ENCODE measurements around the gene SLC5A10. TPM values are rescaled to one million over a fixed set of nuclear protein-coding genes. Genes with fewer than 3 reads are reported as not detected.

The SLC5A10 gene
- polyA plus RNA-seq, 1 donor (not counting 4 experiments of a cell fraction or from before 2014, with no cell fraction given) = not detected

DNA sequence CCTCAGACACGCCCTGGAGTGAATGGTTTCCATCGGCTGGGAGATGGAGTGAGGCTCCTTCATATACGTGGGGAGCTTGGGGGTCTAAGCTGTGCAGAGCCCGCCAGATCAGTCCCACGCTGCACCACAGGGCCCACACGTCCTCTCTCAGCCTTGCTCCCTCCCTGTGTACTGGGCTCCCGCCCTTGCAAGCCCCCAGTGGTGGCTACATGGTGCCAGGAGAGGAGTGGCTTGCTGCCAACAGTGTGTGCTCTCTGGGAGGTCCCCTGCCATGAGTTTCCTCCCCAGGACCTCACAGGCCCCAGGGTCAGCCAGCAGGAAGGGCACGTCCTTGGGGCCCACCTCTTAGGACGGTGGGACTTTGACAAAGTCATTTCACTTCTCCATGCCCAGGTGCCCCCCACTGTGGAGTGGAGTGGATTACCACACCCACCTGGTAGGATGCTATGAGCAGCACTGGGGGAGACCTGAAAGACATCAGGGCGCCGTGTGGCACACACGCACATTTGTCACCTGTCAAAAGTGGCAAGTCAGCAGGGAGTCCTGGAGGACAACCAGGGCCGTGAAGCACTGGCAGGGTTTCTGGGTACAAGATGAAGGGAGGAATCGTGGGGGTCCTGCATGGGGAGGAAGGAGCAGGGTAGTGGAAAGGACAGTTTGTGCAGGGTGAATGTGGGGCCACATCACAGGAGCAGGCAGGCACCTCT lies 13.7 kb downstream of the SLC5A10 start:
- Histone ChIP-seq H3K4me2 (ENCODE audit: control insufficient read depth, extremely low read depth, insufficient read depth, low read depth, low read length) (no peak overlapping the region), H3K36me3 (ENCODE audit: control insufficient read depth in 2 of 2, extremely low read depth in 1 of 2, insufficient read depth in 2 of 2, low read length in 2 of 2) (peaks cover 0 to 15% of the 10 kb centered on the region in 2 experiments), H3K9me3 (ENCODE audit: control insufficient read depth, low read depth, low read length) (no peaks in the 10 kb centered on the region), H2AFZ (ENCODE audit: control insufficient read depth, low read length) (no peak overlapping the region), H4K20me1 (ENCODE audit: control insufficient read depth, extremely low read depth, insufficient read depth, low read length) (peaks cover 2% of the 10 kb centered on the region), H3K4me1 (ENCODE audit: control insufficient read depth, extremely low read depth, insufficient read depth, low read length) (peaks cover 47% of the 10 kb centered on the region), H3K9me1 (ENCODE audit: control insufficient read depth, extremely low read depth, insufficient read depth, low read length) (peaks cover 10% of the 10 kb centered on the region), H3K9ac (ENCODE audit: control insufficient read depth, extremely low read depth, insufficient read depth, low read length) (no peak overlapping the region), H3K27me3 (ENCODE audit: control insufficient read depth, extremely low read depth, insufficient read depth, low read length) (no peaks in the 10 kb centered on the region), H3K79me2 (ENCODE audit: control insufficient read depth, insufficient read depth, low read length) (no peaks in the 10 kb centered on the region), H3K27ac (ENCODE audit: control insufficient read depth, insufficient read depth, low read length) (no peak overlapping the region), H3K4me3 (ENCODE audit: control insufficient read depth in 2 of 3, extremely low read depth in 1 of 3, insufficient read depth in 2 of 3, low read depth in 1 of 3, low read length in 3 of 3) (no peak overlapping the region)
- TF ChIP-seq, protein P1, sequence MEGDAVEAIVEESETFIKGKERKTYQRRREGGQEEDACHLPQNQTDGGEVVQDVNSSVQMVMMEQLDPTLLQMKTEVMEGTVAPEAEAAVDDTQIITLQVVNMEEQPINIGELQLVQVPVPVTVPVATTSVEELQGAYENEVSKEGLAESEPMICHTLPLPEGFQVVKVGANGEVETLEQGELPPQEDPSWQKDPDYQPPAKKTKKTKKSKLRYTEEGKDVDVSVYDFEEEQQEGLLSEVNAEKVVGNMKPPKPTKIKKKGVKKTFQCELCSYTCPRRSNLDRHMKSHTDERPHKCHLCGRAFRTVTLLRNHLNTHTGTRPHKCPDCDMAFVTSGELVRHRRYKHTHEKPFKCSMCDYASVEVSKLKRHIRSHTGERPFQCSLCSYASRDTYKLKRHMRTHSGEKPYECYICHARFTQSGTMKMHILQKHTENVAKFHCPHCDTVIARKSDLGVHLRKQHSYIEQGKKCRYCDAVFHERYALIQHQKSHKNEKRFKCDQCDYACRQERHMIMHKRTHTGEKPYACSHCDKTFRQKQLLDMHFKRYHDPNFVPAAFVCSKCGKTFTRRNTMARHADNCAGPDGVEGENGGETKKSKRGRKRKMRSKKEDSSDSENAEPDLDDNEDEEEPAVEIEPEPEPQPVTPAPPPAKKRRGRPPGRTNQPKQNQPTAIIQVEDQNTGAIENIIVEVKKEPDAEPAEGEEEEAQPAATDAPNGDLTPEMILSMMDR (optimal IDR thresholded peaks at IDR 0.05 in 1 of 3, IDR thresholded peaks at IDR 0.05 in 1 of 3, conservative IDR thresholded peaks at IDR 0.05 in 1 of 3; ENCODE audit: extremely low read depth in 1 of 3, insufficient read depth in 2 of 3, low read length in 3 of 3) = no peak
- TF ChIP-seq EZH2 (IDR thresholded peaks at IDR 0.05; ENCODE audit: low read length) = no peak
- DNase-seq (ENCODE audit: low read depth, low spot score) = no peak
- dilution Hi-C loops (cut with MboI; ENCODE audit: extremely low pct_ligation_motif_present, low sequenced_read_pairs) = no loop called here
- no peak for FAIRE-seq

DNA sequence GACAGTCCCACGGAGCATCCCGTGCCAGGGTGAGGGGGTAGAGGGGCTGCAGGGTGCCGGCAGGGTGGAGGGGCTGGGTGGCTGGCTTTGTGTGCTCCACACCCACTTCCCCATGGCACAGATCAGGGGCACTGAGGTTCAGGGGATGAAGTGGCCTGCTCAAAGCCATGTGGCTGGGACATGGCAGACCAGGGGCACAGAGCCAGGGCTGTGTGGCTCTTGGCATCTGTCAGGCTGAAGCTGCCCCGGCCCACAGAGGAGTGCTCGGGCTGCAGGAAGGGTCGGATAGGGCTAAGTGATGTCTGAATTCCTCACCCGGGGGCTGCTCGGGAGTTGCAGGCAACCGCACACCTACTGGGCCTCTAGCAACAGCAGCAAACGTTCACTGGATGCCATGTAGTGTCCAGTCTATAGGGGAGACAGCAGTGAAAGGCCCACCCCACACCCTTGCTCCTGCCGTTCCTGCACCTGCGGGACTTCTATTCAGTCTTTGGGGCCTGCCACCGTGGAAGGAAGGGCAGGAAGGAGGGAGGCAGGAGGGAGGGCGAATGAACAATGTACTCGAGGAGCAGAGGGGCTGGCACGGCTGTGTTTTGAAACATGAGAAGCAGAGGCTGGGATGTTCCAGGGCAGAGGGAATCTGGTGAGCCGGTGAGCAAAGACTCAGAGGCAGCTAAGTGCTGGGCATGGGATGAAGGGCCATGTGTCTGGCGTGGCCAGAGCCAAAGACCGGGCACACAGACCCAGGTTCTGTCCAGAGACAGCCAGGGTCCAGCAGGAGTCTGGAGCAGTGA lies 15.1 kb downstream of the SLC5A10 start:
- Histone ChIP-seq H2AFZ (ENCODE audit: control insufficient read depth, low read length) (no peak overlapping the region), H3K27ac (ENCODE audit: control insufficient read depth, insufficient read depth, low read length) (no peak overlapping the region), H3K36me3 (ENCODE audit: control insufficient read depth in 2 of 2, extremely low read depth in 1 of 2, insufficient read depth in 2 of 2, low read length in 2 of 2) (peaks cover 8 to 28% of the 10 kb centered on the region in 2 experiments), H3K27me3 (ENCODE audit: control insufficient read depth, extremely low read depth, insufficient read depth, low read length) (no peaks in the 10 kb centered on the region), H3K9me3 (ENCODE audit: control insufficient read depth, low read depth, low read length) (no peaks in the 10 kb centered on the region), H3K4me1 (ENCODE audit: control insufficient read depth, extremely low read depth, insufficient read depth, low read length) (peaks cover 42% of the 10 kb centered on the region), H3K9me1 (ENCODE audit: control insufficient read depth, extremely low read depth, insufficient read depth, low read length) (peaks cover 12% of the 10 kb centered on the region), H3K79me2 (ENCODE audit: control insufficient read depth, insufficient read depth, low read length) (peaks cover 1% of the 10 kb centered on the region), H3K4me2 (ENCODE audit: control insufficient read depth, extremely low read depth, insufficient read depth, low read depth, low read length) (no peak overlapping the region), H4K20me1 (ENCODE audit: control insufficient read depth, extremely low read depth, insufficient read depth, low read length) (peaks cover 2% of the 10 kb centered on the region), H3K9ac (ENCODE audit: control insufficient read depth, extremely low read depth, insufficient read depth, low read length) (peak overlapping the region; percentile 33), H3K4me3 (ENCODE audit: control insufficient read depth in 2 of 3, extremely low read depth in 1 of 3, insufficient read depth in 2 of 3, low read depth in 1 of 3, low read length in 3 of 3) (no peak overlapping the region)
- TF ChIP-seq, protein P1 (optimal IDR thresholded peaks at IDR 0.05 in 1 of 3, IDR thresholded peaks at IDR 0.05 in 1 of 3, conservative IDR thresholded peaks at IDR 0.05 in 1 of 3; ENCODE audit: extremely low read depth in 1 of 3, insufficient read depth in 2 of 3, low read length in 3 of 3) = no peak
- no peak for TF ChIP-seq EZH2 (IDR thresholded peaks at IDR 0.05; ENCODE audit: low read length)
- no peak for FAIRE-seq
- dilution Hi-C loops (cut with MboI; ENCODE audit: extremely low pct_ligation_motif_present, low sequenced_read_pairs) = no loop called here
- no peak for DNase-seq (ENCODE audit: low read depth, low spot score)

Measured in keratinocyte (primary cell).